Stimulated activated CD8-positive, alpha-beta memory T cell treated with anti-CD3 and anti-CD28 coated beads, Interleukin-7, amount 100 ng/mL, for 4 hours (primary cell): ENCODE measurements around the gene ST8SIA1.

Source experiments
- DNase-seq, 2 donors: peaks; one replicate each; pipeline ENCODE4 v3.0.0-alpha.2; 2020; ENCODE audit warnings: low read depth in 2 of 2

ST8SIA1 gene

GRCh38 chr12:22332202-22332601 is 2.3 kb downstream of the ST8SIA1 start:
- no peak for DNase-seq

- no peak for DNase-seq
These were observed 4.9 kb downstream of the ST8SIA1 start for GRCh38 chr12:22329621-22330020.

- DNase-seq: no peak
These were observed 9.3 kb downstream of the ST8SIA1 start for GRCh38 chr12:22325218-22325617.

- no peak for DNase-seq
These were observed 12.4 kb downstream of the ST8SIA1 start for GRCh38 chr12:22322091-22322490.

- DNase-seq: no peak
These were observed 12.9 kb downstream of the ST8SIA1 start for GRCh38 chr12:22321638-22322037.

- DNase-seq: no peak
These were observed 13.4 kb downstream of the ST8SIA1 start for GRCh38 chr12:22321018-22321605.

GRCh38 chr12:22318108-22318737 is 16.3 kb downstream of the ST8SIA1 start:
- DNase-seq: no peak

- DNase-seq: no peak
These were observed 20.6 kb downstream of the ST8SIA1 start for GRCh38 chr12:22313963-22314330.

GRCh38 chr12:22313286-22313962 is 21.1 kb downstream of the ST8SIA1 start:
- no peak for DNase-seq

- DNase-seq: no peak
These were observed 22.2 kb downstream of the ST8SIA1 start for GRCh38 chr12:22312336-22312735.

- no peak for DNase-seq
These were observed 23.8 kb downstream of the ST8SIA1 start for GRCh38 chr12:22310709-22311108.

GRCh38 chr12:22310275-22310674 is 24.2 kb downstream of the ST8SIA1 start:
- no peak for DNase-seq

GRCh38 chr12:22307811-22308210 is 26.7 kb downstream of the ST8SIA1 start:
- no peak for DNase-seq

GRCh38 chr12:22306311-22306710 is 28.2 kb downstream of the ST8SIA1 start:
- no peak for DNase-seq

- DNase-seq: no peak
These were observed 30.2 kb downstream of the ST8SIA1 start for GRCh38 chr12:22304341-22304740.

- no peak for DNase-seq
These were observed 35.1 kb downstream of the ST8SIA1 start for GRCh38 chr12:22299294-22299912.

- no peak for DNase-seq
These were observed 45.3 kb downstream of the ST8SIA1 start for GRCh38 chr12:22289250-22289649.

GRCh38 chr12:22287776-22288621 is 46.5 kb downstream of the ST8SIA1 start:
- no peak for DNase-seq

- no peak for DNase-seq
These were observed 47.4 kb downstream of the ST8SIA1 start for GRCh38 chr12:22287101-22287500.

- DNase-seq: no peak
These were observed 47.9 kb downstream of the ST8SIA1 start for GRCh38 chr12:22286569-22286968.

GRCh38 chr12:22285846-22286245 is 48.7 kb downstream of the ST8SIA1 start:
- no peak for DNase-seq

GRCh38 chr12:22284871-22285270 is 49.6 kb downstream of the ST8SIA1 start:
- DNase-seq: no peak
